H7 (cell line): ENCODE results near the gene RAD51D. TPM values are rescaled to one million over a fixed set of nuclear protein-coding genes. Genes with fewer than 3 reads are reported as not detected.
"Not testable (repeated sequence)": the region's sequence is repeated elsewhere in the genome, so short reads cannot be mapped to it uniquely, and the experiment has no call there.

Source experiments
- DNase-seq: peaks from one replicate; pipeline ENCODE4 v3.0.0; 2012
- H3K27me3 ChIP-seq: 2 replicates; pipeline ENCODE4 v1.6.0; 2011; ENCODE audit warnings: mild to moderate bottlenecking, low read length; ENCODE audit not compliant: control insufficient read depth, insufficient read depth
- H3K36me3 ChIP-seq: replicated peaks from 2 replicates; pipeline ENCODE4 v1.5.1; 2011; ENCODE audit warnings: low read length; ENCODE audit not compliant: control insufficient read depth, insufficient read depth
- H3K4me3 ChIP-seq: 2 replicates; pipeline ENCODE4 v1.5.1; 2011; ENCODE audit warnings: low read depth, mild to moderate bottlenecking, control low read depth, low read length, moderate library complexity; ENCODE audit not compliant: insufficient read depth
- total RNA-seq: library from RNA; depleted of rRNA; stranded (reverse); fragments of >200 nt; shearing (Covaris generic); gene quantifications from 2 replicates; pipeline ENCODE4 v1.2.3, GENCODE V29; 2014; rRNA removed

The RAD51D gene
- total RNA-seq, 1 experiment from 2014 or later = 8.0 TPM

- Histone ChIP-seq H3K36me3 (no peaks in the 10 kb centered on the region), H3K4me3 (no peak overlapping the region), H3K27me3 (no peaks in the 10 kb centered on the region)
- DNase-seq = no peak
Measured at GRCh38 chr17:35052241-35052610, 67.4 kb downstream of the RAD51D start.

GRCh38 chr17:35051579-35052240 is 68.0 kb downstream of the RAD51D start:
- Histone ChIP-seq H3K27me3 (no peaks in the 10 kb centered on the region), H3K36me3 (no peaks in the 10 kb centered on the region), H3K4me3 (no peak overlapping the region)
- no peak for DNase-seq

DNA sequence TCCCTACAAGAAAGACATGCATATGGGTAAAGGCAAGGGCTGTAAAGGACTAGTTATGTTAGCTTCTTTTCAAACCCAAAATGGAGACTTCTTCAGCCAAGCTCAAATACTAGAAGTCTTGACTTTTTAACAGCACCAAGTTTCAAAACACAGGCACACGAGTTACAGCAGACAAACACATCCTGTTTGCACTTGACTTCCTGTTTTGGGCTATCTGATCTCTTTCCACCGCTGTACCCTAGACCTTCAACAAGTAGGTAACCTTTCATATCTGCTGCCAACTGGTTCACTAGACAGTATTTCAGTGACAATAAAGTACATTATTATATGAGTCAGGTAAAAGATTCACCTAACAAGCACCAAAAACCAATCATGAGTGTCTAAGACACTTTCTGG is 68.5 kb downstream of the RAD51D start:
- Histone ChIP-seq H3K36me3 (no peaks in the 10 kb centered on the region), H3K4me3 (no peak overlapping the region), H3K27me3 (no peaks in the 10 kb centered on the region)
- DNase-seq = no peak

DNA sequence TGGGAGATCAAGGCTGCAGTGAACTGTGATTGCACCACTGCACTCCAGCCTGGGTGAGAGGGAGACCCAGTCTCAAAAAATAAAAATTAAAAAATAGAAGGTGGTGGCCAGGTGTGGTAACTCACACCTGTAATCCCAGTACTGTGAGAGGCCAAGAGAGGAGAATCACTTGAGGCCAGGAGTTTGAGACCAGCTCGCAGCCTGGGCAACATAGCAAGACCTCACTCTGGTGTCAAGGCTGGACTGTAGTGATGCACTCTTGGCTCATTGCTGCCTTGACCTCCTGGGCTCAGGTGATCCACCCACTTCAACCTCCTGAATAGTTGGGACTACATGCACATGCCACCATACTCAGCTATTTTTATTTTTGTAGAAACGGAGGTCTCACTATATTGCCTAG is 69.5 kb downstream of the RAD51D start:
- no peaks in the 10 kb centered on the region for H3K27me3 ChIP-seq
- H3K4me3 ChIP-seq = no peak overlapping the region
- no peaks in the 10 kb centered on the region for H3K36me3 ChIP-seq
- DNase-seq = no peak

GRCh38 chr17:35048685-35049379 is 70.8 kb downstream of the RAD51D start:
- DNase-seq = no peak
- H3K27me3 ChIP-seq = no peaks in the 10 kb centered on the region
- H3K4me3 ChIP-seq = no peak overlapping the region
- no peaks in the 10 kb centered on the region for H3K36me3 ChIP-seq

DNA sequence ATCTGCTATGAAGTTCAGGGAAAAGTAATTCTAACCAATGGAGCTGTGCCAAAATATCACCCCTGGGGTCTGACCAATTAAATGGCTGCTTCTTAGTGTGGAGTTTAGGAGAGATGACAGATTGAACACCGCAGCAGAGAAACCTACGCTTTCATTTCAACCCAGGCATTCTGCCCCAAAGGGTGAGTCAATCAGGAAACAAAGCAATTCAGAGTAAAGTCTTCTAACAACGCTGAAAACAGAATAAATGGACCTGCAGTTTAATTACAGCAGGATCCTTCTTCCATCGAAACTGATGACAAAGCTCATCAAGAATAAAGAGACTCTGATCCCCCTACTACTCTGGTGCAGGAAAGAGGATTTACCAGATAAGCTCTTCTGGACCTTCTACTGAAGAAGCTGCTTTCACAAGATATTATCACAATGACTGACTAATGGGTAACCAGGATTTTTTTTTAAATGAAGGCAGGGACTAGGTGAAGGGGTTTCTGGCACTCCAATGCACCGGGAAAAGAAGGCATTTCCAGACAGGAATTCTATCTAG is 72.8 kb downstream of the RAD51D start:
- Histone ChIP-seq H3K27me3 (no peaks in the 10 kb centered on the region), H3K4me3 (no peak overlapping the region), H3K36me3 (no peaks in the 10 kb centered on the region)
- DNase-seq = no peak

DNA sequence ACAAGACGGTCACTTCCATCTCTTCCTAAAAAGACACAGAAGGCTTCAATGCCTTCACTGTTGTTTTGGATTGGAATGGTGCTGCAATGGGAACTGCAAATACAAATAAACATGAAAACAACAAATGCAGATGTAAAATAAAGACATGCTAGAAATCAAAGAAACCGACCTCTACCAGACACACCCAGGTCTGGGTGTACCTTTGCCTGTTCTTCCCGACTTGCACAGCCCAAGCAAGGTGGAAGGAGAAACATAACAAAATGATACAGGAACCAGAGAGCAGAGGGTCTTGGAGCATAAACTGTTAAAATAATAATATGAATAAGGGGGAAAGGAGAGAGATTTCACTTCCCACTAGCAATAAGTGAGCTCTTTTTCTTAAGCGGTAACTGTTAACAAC is 73.4 kb downstream of the RAD51D start:
- Histone ChIP-seq H3K36me3 (no peaks in the 10 kb centered on the region), H3K27me3 (no peaks in the 10 kb centered on the region), H3K4me3 (no peak overlapping the region)
- DNase-seq = no peak

- H3K36me3 ChIP-seq, H3K27me3 ChIP-seq, DNase-seq, H3K4me3 ChIP-seq: not testable (repeated sequence)
Measured at GRCh38 chr17:35045458-35045979, 74.1 kb downstream of the RAD51D start.

GRCh38 chr17:35044181-35044580 is 75.5 kb downstream of the RAD51D start:
- H3K36me3 ChIP-seq = no peaks in the 10 kb centered on the region
- no peaks in the 10 kb centered on the region for H3K27me3 ChIP-seq
- no peak overlapping the region for H3K4me3 ChIP-seq
- DNase-seq = no peak

Other genes with a start within 250 kb of the RAD51D start
- 0.48 and 2.3 TPM in 2 replicates for gene CCT6B, start 158.4 kb downstream of the RAD51D start, total RNA-seq
- 8.5 and 10.9 TPM in 2 replicates for gene ZNF830, start 158.3 kb downstream of the RAD51D start, total RNA-seq
- gene LIG3, start 139.3 kb downstream of the RAD51D start, total RNA-seq = 94.6 and 139 TPM in 2 replicates
- gene RFFL, start 56.2 kb downstream of the RAD51D start, total RNA-seq = 25.5 and 29.9 TPM in 2 replicates
- gene FNDC8, start 1.8 kb upstream of the RAD51D start, total RNA-seq = 0.55 TPM in 1 of 2 replicates, not detected in the other
- gene NLE1, start 22.4 kb upstream of the RAD51D start, total RNA-seq = 61.7 and 70.6 TPM in 2 replicates
- 0.07 TPM in 1 of 2 replicates, not detected in the other for gene UNC45B, start 28.0 kb upstream of the RAD51D start, total RNA-seq
- gene SLC35G3, start 74.5 kb upstream of the RAD51D start, total RNA-seq = not detected in 2 replicates
- 8.2 and 9.2 TPM in 2 replicates for gene SLFN5, start 123.2 kb upstream of the RAD51D start, total RNA-seq